ENCODE data around the gene ALOX12B. TPM values are rescaled to one million over a fixed set of nuclear protein-coding genes. Genes with fewer than 3 reads are reported as not detected.

ALOX12B gene
- total and polyA plus RNA-seq, 2 of the 13 experiments (the other 11 are each of a cell fraction or from before 2014, with no cell fraction given): 0.13 TPM; not detected in 1

- TF ChIP-seq, protein P1, sequence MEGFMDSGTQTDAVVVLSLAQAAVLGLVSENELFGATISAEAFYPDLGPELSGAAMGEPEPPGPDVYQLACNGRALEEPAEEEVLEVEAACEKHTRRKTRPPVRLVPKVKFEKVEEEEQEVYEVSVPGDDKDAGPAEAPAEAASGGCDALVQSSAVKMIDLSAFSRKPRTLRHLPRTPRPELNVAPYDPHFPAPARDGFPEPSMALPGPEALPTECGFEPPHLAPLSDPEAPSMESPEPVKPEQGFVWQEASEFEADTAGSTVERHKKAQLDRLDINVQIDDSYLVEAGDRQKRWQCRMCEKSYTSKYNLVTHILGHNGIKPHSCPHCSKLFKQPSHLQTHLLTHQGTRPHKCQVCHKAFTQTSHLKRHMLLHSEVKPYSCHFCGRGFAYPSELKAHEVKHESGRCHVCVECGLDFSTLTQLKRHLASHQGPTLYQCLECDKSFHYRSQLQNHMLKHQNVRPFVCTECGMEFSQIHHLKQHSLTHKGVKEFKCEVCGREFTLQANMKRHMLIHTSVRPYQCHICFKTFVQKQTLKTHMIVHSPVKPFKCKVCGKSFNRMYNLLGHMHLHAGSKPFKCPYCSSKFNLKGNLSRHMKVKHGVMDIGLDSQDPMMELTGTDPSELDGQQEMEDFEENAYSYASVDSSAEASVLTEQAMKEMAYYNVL (CRISPR knock-in tag; IDR thresholded peaks at IDR 0.05; ENCODE audit: borderline replicate concordance): no peak
- TF ChIP-seq ZNF652 (CRISPR knock-in tag; IDR thresholded peaks at IDR 0.05; ENCODE audit: borderline replicate concordance, low read depth): no peak
- TF ChIP-seq HMG20B (CRISPR knock-in tag; conservative IDR thresholded peaks at IDR 0.05): no peak
- TF ChIP-seq ATF3 (CRISPR knock-in tag; IDR thresholded peaks at IDR 0.05): no peak
- peak; percentile 83 for TF ChIP-seq ZNF264 (CRISPR knock-in tag; IDR thresholded peaks at IDR 0.05)
- no peak for TF ChIP-seq GRHL1 (CRISPR knock-in tag; conservative IDR thresholded peaks at IDR 0.05)
- 0 out of 2 replicates have a peak, but pooled peaks have one; percentile 45 for TF ChIP-seq ZNF30 (CRISPR knock-in tag; IDR thresholded peaks at IDR 0.05)
- TF ChIP-seq XRCC5 (optimal IDR thresholded peaks at IDR 0.05; ENCODE audit: low read length): no peak
- TF ChIP-seq, protein P2, sequence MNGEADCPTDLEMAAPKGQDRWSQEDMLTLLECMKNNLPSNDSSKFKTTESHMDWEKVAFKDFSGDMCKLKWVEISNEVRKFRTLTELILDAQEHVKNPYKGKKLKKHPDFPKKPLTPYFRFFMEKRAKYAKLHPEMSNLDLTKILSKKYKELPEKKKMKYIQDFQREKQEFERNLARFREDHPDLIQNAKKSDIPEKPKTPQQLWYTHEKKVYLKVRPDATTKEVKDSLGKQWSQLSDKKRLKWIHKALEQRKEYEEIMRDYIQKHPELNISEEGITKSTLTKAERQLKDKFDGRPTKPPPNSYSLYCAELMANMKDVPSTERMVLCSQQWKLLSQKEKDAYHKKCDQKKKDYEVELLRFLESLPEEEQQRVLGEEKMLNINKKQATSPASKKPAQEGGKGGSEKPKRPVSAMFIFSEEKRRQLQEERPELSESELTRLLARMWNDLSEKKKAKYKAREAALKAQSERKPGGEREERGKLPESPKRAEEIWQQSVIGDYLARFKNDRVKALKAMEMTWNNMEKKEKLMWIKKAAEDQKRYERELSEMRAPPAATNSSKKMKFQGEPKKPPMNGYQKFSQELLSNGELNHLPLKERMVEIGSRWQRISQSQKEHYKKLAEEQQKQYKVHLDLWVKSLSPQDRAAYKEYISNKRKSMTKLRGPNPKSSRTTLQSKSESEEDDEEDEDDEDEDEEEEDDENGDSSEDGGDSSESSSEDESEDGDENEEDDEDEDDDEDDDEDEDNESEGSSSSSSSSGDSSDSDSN (CRISPR knock-in tag; IDR thresholded peaks at IDR 0.05): peak; percentile 15; the same call in 1 of the 2 replicates
- no peak for TF ChIP-seq TOPORS (CRISPR knock-in tag; IDR thresholded peaks at IDR 0.05)
- peak; percentile 89 for TF ChIP-seq ZNF687 (CRISPR knock-in tag; IDR thresholded peaks at IDR 0.05)
- TF ChIP-seq ZNF20 (CRISPR knock-in tag; IDR thresholded peaks at IDR 0.05): peak; percentile 91; the same call in 1 of the 2 replicates
- TF ChIP-seq ZNF282 (IDR thresholded peaks at IDR 0.05; ENCODE audit: partially characterized antibody): no peak
- no peak for TF ChIP-seq MLLT10 (CRISPR knock-in tag; IDR thresholded peaks at IDR 0.05)
- no peak for TF ChIP-seq KLF9 (CRISPR knock-in tag; IDR thresholded peaks at IDR 0.05; ENCODE audit: low read depth)
- no peak for TF ChIP-seq ZNF546 (CRISPR knock-in tag; conservative IDR thresholded peaks at IDR 0.05)
- TF ChIP-seq CEBPB (IDR thresholded peaks at IDR 0.05; ENCODE audit: borderline replicate concordance, low read depth, low read length): no peak
- TF ChIP-seq PPARG (CRISPR knock-in tag; conservative IDR thresholded peaks at IDR 0.05): no peak
- TF ChIP-seq ZNF530 (CRISPR knock-in tag; IDR thresholded peaks at IDR 0.05; ENCODE audit: low read depth): no peak
These were observed 8.0 kb downstream of the ALOX12B start (continued) for GRCh38 chr17:8079291-8080207.

Measured in HepG2 (cell line).